WTC11 (cell line): ENCODE measurements around the gene EEFSEC.

Source experiments
- ATF3 ChIP-seq: sonication (generic); formaldehyde crosslinking; conservative IDR thresholded peaks from 2 replicates; pipeline ENCODE4 v1.8.1; 2022; ENCODE audit warnings: mild to moderate bottlenecking, missing genetic modification reagents
- CTCF ChIP-seq: fragments of 200-600 bp; IDR thresholded peaks from 2 replicates; pipeline ENCODE4 v1.8.0; 2022; ENCODE audit warnings: antibody characterized with exemption
- E2F5 ChIP-seq: sonication (generic); formaldehyde crosslinking; IDR thresholded peaks from 2 replicates; pipeline ENCODE4 v1.8.1; 2022; ENCODE audit warnings: mild to moderate bottlenecking, moderate library complexity, missing genetic modification reagents
- HMGXB4 ChIP-seq: sonication (generic); formaldehyde crosslinking; IDR thresholded peaks from 2 replicates; pipeline ENCODE4 v1.8.1; 2023; ENCODE audit warnings: mild to moderate bottlenecking, moderate library complexity, missing genetic modification reagents
- IRF1 ChIP-seq: sonication (generic); formaldehyde crosslinking; IDR thresholded peaks from 2 replicates; pipeline ENCODE4 v1.8.0; 2023; ENCODE audit warnings: missing genetic modification reagents
- JUN ChIP-seq: sonication (generic); formaldehyde crosslinking; IDR thresholded peaks from 2 replicates; pipeline ENCODE4 v1.8.0; 2023; ENCODE audit warnings: mild to moderate bottlenecking, missing genetic modification reagents
- MLX ChIP-seq: sonication (generic); formaldehyde crosslinking; IDR thresholded peaks from 2 replicates; pipeline ENCODE4 v1.8.1; 2023; ENCODE audit warnings: mild to moderate bottlenecking, missing genetic modification reagents, moderate library complexity
- TEAD4 ChIP-seq: sonication (generic); formaldehyde crosslinking; IDR thresholded peaks from 2 replicates; pipeline ENCODE4 v1.8.0; 2022; ENCODE audit warnings: mild to moderate bottlenecking, missing genetic modification reagents
- ZBTB43 ChIP-seq: sonication (generic); formaldehyde crosslinking; IDR thresholded peaks from 2 replicates; pipeline ENCODE4 v1.8.1; 2023; ENCODE audit warnings: mild to moderate bottlenecking, missing genetic modification reagents
- ZNF671 ChIP-seq: fragments of 250-450 bp; sonication (Bioruptor Pico); IDR thresholded peaks from 2 replicates; pipeline ENCODE4 v1.8.0; 2021; ENCODE audit warnings: mild to moderate bottlenecking

DNA sequence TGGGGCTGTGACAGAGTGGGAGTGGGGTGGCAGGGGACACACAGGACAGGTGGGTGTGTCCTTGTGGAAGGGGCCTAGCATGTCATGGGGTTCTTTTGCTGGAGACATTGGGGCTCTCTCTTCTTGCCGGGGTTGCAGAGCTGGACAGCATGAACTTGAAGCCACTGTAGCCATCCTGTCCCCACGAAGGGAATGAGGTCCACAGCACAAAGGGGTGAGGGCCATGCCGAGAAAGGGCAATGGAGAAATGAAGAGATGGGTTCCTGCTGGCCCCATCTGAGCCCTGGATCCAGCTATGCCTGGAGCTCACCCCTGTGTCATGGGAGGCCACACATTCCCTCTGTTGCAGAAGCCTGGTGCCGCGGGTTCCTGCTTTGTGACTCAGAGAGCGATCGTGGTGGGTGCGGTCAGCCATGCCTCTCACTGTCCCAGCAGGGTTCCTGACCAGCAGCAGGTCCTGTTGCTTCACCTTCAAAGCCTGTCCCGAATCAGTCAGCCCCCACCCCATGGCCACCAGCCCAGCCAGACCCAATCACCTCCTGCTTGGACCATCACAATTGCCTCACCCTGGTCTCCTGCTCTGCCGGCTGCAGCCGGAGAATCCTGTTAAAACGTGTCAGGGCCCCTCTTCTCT lies 263.4 kb downstream of the EEFSEC start:
- TF ChIP-seq CTCF (no peak), ATF3 (CRISPR knock-in tag) (no peak), E2F5 (CRISPR knock-in tag) (no peak), ZBTB43 (CRISPR knock-in tag) (no peak), MLX (CRISPR knock-in tag) (no peak), ZNF671 (CRISPR knock-in tag) (no peak), IRF1 (CRISPR knock-in tag) (no peak), JUN (CRISPR knock-in tag) (no peak), TEAD4 (CRISPR knock-in tag) (no peak), HMGXB4 (CRISPR knock-in tag) (no peak)
